ENCODE measurements around the gene CXorf65.

CXorf65 gene

DNA sequence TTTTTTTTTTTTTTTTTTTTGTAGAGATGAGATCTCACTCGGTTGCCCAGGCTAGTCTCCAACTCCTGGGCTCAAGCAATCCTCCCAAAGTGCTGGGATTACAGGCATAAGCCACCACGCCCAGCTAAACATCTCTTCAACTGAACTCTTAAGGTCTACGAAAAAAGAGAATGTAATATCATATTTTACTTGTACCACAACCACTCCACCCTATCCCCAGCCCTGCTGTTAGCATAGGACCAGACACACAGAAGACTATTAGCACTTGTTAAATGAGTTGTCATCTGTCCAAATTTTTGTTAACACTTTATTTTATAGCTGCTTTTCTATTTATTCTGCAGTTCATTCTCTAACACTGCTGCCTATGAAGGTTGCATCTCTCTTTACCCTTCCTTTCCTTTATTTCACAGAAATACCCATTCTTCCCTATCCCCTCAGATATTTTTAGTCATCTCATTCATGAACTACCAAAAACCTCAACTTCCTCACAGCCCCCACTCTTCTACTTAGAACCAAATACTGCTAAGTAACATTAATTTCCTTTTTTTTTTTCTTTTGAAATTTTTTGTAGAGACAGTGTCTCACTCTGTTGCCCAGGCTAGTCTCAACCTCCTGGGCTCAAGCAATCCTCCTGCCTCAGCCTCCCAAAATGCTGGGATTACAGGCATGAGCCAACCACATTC is 48.6 kb downstream of the CXorf65 start:
- peak; percentile 42 for DNase-seq

- DNase-seq, result peak; percentile 23
These were observed 49.7 kb downstream of the CXorf65 start for GRCh38 chrX:71056867-71057266.
